HG02973 (cell line): Measurements from ENCODE around the gene STK10.

ENCODE experiments used
- ATAC-seq: cut with Tn5 transposase; IDR thresholded peaks from one replicate; pipeline ENCODE4 v1.9.1; 2021; ENCODE audit warnings: moderate library complexity; ENCODE audit not compliant: unreplicated experiment

STK10 gene

GRCh38 chr5:172093559-172093958 lies 94.5 kb downstream of the STK10 start:
- ATAC-seq: no peak

GRCh38 chr5:172091956-172092732 lies 95.9 kb downstream of the STK10 start:
- no peak for ATAC-seq

- ATAC-seq: no peak
These were observed 97.0 kb downstream of the STK10 start for GRCh38 chr5:172090976-172091547.

GRCh38 chr5:172089298-172090117 lies 98.5 kb downstream of the STK10 start:
- no peak for ATAC-seq

GRCh38 chr5:172088801-172089200 lies 99.2 kb downstream of the STK10 start:
- ATAC-seq: no peak

GRCh38 chr5:172086194-172086975 lies 101.6 kb downstream of the STK10 start:
- ATAC-seq: no peak

DNA sequence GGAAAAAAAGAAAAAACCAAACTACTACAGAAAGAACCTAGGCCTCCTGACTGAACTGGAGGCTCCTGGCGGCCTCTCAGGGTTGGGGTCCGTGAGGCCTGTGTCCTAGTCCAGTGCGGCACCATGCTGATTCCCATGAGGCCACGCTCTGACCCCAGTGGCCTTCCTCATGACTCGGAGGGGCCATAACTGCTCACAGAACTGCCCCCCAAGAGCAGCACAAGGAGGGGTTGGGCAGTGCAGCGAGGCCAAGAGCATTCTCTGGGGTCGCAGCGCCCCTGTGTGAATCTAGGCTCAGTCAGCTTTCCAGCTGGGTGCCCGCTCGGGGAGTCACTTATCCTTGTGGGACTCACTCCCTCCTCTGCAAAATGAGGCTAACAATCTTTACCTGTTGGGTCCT lies 102.3 kb downstream of the STK10 start:
- ATAC-seq: no peak

DNA sequence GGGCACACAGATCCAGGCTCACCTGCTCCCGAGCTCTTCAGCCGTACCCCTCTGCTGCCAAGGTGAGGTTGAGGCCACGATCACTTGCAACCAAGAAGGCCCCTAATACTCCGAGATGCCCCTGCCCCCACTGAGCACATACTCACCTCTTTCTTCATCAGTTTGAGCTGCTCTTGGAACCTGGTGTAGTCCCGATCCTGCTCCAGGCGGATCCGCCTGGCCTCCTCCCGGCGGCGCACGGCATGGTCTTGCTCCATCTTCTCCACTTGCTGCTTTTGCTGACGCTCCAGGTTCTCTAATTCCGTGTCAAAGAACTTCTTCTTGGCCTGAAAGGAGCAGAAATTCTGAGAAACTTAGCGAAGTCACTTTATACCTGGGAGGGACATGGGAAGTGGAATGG lies 105.8 kb downstream of the STK10 start:
- ATAC-seq: no peak

DNA sequence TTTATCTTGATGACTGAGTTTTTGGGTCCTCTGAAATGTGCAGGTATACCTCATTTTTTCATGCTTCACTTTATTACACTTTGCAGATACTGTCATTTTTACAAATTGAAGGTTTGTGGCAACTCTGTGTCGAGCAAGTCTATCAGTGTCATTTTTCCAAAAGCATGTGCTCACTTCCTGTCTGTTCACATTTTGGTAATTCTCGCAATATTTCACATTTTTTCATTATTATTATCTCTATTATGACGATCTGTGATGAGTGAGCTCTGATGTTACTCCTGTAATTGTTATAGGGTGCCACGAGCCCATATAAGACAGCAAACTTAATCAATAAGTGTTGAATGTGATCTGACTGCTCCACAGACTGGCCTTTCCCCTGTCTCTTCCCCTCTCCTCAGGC lies 108.1 kb downstream of the STK10 start:
- no peak for ATAC-seq

DNA sequence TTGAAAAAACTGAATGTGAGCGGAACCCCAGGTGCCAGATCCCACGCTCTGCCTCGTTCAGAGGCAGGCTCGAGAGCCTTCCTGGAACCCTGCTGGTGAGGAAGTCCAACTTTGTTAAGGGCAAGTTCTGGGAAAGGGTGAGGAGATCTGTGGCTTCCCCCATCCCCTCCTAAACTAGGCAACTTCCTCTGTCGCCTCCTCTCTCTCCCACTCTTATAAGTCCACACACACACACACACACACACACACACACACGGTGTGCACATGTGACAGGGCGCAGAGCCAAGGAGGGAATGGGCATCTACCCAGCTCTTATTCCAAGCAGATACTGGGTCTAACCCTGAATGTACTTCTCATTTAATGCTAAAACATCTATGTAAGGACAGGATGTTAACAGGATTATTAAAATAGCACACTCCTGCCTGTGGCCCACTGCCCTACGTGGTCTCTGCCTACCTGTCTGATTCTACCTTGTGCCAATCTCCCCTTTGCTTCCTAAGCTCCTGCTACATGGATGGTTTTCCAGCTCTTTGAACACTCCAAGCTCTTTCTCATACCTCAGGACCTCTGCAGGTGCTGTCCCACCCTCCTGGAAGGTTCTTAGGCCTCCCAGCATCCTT lies 109.2 kb downstream of the STK10 start:
- no peak for ATAC-seq

GRCh38 chr5:172077664-172078425 lies 110.2 kb downstream of the STK10 start:
- ATAC-seq: no peak

DNA sequence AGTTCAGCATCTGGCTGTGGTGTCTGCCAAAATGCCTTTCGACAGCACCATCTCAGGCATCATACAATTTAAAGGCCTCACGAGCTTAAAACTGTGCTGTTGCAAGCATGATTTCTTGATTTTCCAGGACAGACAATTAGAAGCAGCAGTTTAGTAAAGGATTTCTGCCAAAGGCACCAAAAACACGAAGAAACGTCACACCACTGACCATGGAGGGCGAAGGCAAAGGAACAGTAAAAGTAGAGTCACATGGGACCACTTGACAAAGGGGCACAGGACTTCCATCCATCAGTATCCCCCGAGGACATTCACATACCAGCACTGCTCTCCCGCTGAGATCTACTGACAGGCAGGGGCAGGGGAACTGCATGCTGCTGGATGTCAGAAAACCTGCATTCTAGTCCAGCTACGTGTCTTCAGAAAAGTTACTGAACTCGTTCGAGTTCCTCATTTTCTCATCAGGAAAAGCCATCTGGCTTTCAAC lies 111.2 kb downstream of the STK10 start:
- ATAC-seq: no peak

GRCh38 chr5:172075656-172076055 lies 112.4 kb downstream of the STK10 start:
- ATAC-seq: no peak

DNA sequence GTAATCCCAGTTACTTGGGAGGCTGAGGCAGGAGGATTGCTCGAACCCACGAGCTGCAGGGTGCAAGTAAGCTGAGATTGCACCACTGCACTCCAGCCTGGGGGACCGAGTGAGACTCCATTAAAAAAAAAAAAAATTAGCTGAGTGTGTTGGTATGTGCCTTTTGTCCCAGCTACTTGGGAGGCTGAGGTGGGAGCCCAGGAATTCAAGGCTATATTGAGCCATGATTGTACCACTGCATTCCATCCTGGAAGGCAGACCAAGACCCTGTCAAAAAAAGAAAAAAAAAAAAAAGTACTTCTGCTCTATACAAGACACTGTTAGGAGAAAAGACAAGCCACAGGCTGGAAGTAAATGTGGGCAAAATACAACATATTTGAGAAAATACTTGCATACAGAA lies 113.1 kb downstream of the STK10 start:
- ATAC-seq: no peak

DNA sequence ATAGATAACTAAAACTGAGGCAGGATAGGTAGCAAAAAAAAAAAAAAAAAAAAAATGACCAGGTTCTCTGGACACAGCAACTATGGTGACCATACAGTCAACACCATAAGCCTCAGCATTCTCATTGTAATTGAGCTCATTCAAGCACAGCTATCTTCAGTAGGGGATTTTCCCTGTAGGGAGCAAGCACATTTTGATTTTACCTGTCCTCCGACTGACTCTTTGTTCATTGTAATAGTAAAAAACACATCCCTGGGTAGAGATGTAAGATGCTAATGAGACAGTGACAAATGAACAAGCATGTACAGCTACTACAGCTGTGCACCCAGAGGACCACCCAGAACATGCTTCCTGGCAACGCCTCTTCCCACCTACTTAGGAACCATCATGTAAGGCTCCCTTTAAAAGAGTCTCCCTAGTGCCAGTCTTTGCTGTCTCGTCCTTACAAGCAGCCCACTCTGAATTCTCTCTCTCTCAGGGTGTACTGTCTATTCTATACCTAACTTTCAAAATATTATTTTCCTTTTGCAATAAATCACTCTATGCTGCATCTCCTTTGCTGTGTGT lies 116.6 kb downstream of the STK10 start:
- no peak for ATAC-seq

DNA sequence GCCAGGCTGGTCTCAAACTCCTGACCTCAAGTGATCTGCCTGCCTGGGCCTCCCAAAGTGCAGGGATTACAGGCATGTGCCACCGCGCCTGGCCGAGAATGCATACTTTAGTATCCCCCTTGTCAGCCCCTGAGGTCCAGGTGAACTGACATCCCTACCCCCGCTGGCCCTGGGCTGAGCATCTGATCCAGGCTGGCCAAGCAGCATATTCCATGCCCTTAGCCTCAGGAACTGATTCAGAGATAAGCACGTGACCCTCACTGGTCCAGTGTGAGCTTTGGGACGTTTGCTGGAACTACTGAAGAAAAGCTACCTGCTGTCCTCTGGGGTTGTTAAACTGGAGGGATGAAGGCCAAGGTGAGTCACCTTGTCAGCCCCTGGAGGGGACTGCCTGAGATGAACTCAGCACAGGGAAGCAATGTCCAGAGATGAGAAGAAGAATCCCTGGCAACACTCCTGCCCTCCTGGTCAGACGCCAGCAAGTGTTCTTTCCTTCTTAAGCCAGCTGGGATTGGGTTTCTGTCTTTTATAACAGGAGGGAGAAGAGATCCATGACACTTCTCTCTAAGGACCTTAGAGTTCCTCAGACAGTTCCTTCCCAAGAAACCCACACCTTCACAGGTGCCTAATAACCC lies 122.5 kb downstream of the STK10 start:
- ATAC-seq: no peak

- no peak for ATAC-seq
These were observed 123.3 kb downstream of the STK10 start for GRCh38 chr5:172064766-172065165.

- no peak for ATAC-seq
These were observed 123.7 kb downstream of the STK10 start for GRCh38 chr5:172064358-172064757.
